ENCODE data around the gene LRRN4CL. TPM values are rescaled to one million over a fixed set of nuclear protein-coding genes. Genes with fewer than 3 reads are reported as not detected.

The LRRN4CL gene
- total and polyA plus RNA-seq, 2 of the 8 experiments (the other 6 are each of a cell fraction or from before 2014, with no cell fraction given), result 0.05 to 0.26 TPM

GRCh38 chr11:62689421-62690183 is at the start of gene LRRN4CL (continued):
- no peak for TF ChIP-seq CBX5 (IDR thresholded peaks at IDR 0.05; ENCODE audit: low read depth, low read length)
- no peak for TF ChIP-seq POLR2A (IDR thresholded peaks at IDR 0.05; ENCODE audit: control extremely low read depth in 1 of 2, low read depth in 2 of 2, low read length in 2 of 2)
- TF ChIP-seq ZNF274 (IDR thresholded peaks at IDR 0.05; ENCODE audit: borderline replicate concordance, extremely low read depth, low read length), result no peak
- no peak for TF ChIP-seq TBP (IDR thresholded peaks at IDR 0.05; ENCODE audit: low read depth, low read length)
- TF ChIP-seq, protein P1, sequence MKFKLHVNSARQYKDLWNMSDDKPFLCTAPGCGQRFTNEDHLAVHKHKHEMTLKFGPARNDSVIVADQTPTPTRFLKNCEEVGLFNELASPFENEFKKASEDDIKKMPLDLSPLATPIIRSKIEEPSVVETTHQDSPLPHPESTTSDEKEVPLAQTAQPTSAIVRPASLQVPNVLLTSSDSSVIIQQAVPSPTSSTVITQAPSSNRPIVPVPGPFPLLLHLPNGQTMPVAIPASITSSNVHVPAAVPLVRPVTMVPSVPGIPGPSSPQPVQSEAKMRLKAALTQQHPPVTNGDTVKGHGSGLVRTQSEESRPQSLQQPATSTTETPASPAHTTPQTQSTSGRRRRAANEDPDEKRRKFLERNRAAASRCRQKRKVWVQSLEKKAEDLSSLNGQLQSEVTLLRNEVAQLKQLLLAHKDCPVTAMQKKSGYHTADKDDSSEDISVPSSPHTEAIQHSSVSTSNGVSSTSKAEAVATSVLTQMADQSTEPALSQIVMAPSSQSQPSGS (IDR thresholded peaks at IDR 0.05; ENCODE audit: low read length), result no peak
- TF ChIP-seq TAF7 (optimal IDR thresholded peaks at IDR 0.05; ENCODE audit: borderline replicate concordance, low read depth, low read length), result no peak
- no peak for TF ChIP-seq GABPA (IDR thresholded peaks at IDR 0.05; ENCODE audit: borderline replicate concordance, insufficient read depth, low read length)

Measured in H1 (cell line).